Mesenteric fat pad (tissue), 1 donor: Measurements from ENCODE around the gene NIPSNAP3A. TPM values are rescaled to one million over a fixed set of nuclear protein-coding genes. Genes with fewer than 3 reads are reported as not detected.
A peak's percentile ranks its signal among the peaks of the same experiment; 100 is the strongest.
"Not testable (repeated sequence)": the region's sequence is repeated elsewhere in the genome, so short reads cannot be mapped to it uniquely, and the experiment has no call there.

ENCODE experiments used
- DNase-seq: peaks from one replicate; pipeline ENCODE4 v3.0.0-alpha.2; 2020; ENCODE audit warnings: low spot score
- long read RNA-seq: library from polyadenylated mRNA; unstranded; transcript quantifications from one replicate; pipeline ENCODE4 v2.0.0, GENCODE V29; 2020
- total RNA-seq: library from RNA; stranded (reverse); fragmentation: NEBNext Ultra II Directional; extraction: Animal tissue kit (Norgen Biotek cat#: 25700); gene quantifications from one replicate; pipeline ENCODE4 v1.2.1, GENCODE V29; 2021
- donor health status: DM: yes; HTN: yes; CAD: no.

Gene NIPSNAP3A
- total RNA-seq, result 25.1 TPM
- long read RNA-seq, transcript NIPSNAP3A-201 (6 exons, 1,633 nt), result major isoform, 102 of 122 reads
- long read RNA-seq, partial matches to known transcripts, result 16 of 122 reads
- long read RNA-seq, other reads (novel, unspliced or antisense), result 4 of 122 reads

DNA sequence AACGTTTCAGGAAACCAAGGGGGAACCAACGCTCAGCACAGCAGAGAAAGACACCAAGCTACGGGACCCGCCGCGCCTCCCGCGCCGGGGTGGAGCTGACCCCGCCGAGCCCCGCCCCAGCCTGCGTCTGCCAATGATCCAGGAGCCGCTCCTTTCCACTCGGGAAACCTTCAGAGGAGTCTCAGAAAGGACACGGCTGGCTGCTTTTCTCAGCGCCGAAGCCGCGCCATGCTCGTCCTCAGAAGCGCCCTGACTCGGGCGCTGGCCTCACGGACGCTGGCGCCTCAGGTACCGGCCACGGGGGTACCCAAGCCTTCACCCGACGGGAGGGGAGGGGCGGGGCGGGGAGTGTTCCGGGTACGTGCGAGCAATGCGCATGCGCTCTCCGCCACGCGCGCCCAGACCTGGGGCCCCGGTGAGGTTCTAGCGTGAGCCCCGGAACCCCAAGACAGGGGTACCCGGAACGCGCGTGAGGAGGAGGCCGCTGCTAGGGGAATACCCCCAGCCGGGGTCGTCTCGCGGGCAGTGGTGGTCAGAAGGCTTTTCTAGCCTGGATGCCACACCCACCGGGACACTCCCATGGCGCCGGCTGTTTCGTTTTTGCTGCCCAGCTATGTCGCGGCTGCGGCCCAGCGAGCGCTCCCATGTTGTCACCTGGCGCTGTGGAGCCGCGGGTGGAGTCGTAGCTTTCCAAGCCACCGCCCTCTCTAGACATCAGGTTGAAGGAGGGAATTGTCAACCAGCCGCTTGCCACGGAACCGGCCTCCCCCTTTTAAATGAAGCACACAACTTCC, at the start of gene NIPSNAP3A:
Gene NIPSNAP3A (plus strand): TSS at position 119 of the 794 bp plus-strand sequence. CDS start 110 bp downstream, at position 229.
- peak; percentile 95 for DNase-seq

DNA sequence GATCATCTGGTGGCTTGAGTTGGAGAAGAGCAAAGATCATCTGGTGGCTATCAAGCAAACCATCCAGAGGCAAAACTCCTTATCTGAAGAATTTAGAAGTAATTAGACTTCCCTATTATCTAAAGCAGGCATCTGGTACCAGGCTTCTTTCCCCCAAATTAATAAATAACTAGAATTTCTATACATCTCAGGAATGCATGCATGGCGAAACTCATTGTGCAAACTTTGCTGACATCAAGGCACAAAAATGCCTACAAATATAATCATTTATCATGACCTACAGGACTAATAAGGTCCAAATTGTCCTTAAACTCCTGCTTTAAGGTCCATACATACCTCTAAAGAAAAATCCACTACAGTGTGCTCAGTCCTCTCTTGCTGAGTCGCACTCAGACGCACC, 47.2 kb upstream of the NIPSNAP3A start:
- no peak for DNase-seq

DNA sequence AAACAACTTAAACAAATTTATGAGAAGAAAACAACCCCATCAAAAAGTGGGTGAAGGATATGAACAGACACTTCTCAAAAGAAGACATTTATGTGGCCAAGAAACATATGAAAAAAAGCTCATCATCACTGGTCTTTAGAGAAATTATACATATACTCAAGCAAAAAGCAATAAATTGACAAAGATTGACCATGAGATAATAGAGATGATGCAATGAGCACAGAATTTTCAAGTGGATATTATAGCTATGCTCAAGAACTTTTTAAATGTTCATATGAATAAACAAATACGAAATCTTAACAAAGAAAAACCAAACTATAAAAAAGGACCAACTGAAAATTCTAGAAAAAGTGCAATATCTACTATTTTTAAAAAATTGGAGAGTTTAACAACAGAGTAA, 38.7 kb upstream of the NIPSNAP3A start:
- DNase-seq, result not testable (repeated sequence)

DNA sequence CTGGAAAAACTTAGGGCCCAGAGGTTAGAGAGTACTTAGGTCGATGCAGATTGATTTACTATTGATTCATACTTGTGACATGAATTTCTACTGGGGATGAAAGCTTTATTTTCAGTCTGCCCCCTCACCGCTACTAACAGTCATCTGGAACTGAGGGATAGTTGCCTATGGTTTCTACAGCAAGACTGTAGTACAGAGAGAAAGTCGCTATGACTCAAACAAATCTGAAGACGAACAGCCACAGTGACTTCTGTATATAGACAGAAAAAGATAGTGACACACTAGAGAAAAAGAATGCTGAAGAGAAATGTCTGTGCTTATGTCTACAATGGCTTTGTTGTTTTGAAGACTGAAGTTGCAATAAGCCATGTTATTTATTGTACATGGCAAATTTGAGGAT, 35.9 kb upstream of the NIPSNAP3A start:
- no peak for DNase-seq

DNA sequence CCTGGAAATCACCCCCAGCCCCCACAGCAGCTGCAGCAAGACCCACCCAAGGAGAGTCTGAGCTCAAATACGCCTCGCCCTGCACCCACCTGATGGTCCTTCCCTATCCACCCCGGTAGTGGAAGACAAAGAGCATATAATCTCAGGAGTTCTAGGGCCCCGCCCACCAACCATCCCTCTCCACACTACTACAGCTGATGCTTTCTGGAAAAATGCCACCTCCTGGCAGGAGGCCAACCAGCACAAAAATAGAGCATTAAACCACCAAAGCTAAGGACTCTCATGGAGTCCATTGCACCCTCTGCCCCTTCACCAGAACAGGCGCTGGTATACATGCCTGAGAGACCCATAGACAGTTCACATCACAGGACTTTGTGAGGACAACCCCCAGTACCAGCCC, 22.5 kb upstream of the NIPSNAP3A start:
- no peak for DNase-seq

DNA sequence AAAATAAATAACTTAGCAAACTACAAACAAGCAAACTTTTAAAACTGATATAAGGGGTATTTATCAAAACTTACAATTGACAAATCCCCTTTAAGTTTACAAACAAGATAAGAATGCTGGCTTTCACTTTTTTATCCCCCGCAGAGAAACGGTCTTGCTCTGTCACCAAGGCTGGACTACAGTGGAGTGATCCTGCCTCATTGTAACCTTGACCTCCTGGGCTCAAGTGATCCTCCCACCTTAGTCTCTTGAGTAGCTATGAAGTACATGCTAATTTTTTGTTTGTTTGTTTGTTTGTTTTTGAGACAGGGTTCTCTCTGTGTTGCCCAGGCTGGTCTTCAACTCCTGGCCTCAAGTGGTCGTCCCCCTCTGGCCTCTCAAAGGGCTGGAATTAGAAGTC, 9.0 kb upstream of the NIPSNAP3A start:
- no peak for DNase-seq

DNA sequence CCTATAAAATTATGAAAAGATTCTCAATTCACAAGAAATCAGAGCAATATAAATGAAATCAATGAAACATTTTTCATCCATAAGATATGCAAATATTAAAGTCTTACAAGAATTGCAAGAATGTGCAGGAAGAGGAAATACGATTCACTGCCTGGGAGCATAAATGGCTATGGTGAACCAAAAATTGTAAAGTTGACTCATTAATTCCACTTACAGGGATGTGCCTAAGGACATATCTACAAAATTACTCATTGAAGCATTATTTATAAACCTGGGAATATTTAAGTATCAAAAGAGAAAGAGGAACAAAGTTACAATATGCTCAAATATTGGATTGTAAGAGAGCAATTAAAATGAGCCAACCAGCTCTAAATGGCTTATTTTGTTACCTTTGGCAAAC, 6.9 kb upstream of the NIPSNAP3A start:
- no peak for DNase-seq

DNA sequence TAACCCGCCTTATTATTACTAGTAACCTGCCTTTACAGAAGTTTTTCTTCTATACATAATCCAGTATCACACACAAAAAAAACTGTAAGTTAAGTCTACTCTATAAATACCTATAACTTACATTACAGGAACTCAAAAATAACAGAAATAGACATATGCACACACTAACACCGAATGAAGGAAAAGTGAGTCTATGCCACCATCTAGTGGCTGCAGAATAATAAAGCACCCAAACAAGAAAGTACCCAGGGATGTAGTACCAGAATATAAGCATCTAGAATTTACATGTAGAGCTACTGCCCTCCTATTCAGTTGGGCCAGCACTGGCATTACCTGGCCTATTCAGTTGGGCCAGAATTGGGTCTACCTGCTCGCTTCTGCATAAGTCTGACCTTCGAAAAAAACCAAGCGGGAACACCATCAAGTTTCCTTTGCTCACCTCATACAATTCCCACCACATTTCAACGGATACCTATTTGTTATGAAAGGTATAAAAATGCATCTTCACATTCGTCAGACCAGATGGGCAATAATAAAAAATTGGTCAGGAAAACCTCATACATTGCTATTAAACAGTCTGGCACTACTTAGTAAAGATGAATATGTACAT, 4.0 kb upstream of the NIPSNAP3A start:
- DNase-seq, result no peak

DNA sequence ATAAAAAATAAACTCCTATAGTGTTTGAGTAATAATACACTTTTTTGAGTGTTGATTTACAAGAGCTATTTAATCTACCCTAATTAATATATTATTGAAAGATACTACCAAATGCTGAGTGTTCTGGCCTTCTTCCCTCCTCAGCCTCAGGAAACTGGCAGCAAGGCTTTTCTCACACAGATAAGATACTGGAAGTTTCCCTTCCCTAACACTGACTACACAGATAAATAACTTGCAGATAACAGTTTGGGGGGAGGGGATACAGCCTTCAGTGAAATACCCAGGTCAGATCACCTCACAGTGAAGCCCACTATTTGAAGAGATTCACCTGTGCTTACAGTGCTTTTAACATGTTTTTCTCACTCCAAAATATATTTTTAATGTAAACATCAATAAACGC, 1.6 kb upstream of the NIPSNAP3A start:
- no peak for DNase-seq

DNA sequence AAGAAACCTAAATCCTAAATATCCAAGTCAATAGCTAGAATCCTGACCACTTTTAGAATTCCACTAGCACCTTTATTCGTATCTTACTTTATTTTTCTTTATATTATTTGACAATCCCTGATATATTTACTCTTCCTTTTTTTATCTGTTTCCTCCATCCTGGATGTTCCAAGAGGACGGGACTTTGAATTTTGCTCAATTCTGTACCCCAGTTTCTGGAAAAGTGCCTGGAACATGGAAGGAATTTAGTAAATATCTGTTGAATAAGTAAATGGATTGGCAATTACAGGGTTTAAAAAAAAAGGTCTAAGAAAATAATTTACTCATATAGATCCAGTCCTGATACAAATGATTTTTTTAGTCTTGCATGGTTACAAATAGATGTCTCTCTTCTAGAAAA, 1.2 kb upstream of the NIPSNAP3A start:
- DNase-seq, result no peak

DNA sequence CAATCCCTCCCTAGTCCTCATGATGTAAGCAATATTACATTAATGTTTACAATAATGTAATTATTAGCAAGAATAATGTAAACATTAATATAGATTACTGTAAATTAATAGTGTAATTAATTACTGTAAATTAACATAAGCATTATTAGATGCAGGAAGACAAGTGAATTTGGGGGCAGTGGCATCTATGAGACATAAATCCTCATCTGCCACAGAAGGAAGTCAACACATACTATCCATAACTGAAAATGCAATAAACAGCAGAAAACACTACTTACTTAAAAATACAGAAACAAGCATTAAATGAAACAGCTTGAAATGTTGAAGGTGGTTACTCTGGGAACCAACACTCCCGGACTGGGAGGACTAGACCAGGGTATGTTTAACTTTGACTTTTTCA, 685 bp upstream of the NIPSNAP3A start:
- no peak for DNase-seq

DNA sequence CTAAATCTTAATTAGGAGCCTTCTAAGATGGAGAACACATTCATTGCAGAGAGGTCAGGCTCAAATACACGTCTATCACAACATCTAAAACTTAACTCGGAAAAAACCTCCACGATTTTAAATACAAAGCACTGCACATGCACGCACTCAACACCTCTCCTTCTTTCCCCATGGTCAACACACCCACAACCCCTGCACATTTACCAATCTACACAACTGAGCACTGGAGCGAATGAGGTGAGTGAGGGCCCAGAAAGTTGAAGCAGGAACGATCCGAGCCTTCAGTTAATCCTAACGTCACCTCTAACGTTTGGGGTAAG, 278 bp upstream of the NIPSNAP3A start:
- no peak for DNase-seq

DNA sequence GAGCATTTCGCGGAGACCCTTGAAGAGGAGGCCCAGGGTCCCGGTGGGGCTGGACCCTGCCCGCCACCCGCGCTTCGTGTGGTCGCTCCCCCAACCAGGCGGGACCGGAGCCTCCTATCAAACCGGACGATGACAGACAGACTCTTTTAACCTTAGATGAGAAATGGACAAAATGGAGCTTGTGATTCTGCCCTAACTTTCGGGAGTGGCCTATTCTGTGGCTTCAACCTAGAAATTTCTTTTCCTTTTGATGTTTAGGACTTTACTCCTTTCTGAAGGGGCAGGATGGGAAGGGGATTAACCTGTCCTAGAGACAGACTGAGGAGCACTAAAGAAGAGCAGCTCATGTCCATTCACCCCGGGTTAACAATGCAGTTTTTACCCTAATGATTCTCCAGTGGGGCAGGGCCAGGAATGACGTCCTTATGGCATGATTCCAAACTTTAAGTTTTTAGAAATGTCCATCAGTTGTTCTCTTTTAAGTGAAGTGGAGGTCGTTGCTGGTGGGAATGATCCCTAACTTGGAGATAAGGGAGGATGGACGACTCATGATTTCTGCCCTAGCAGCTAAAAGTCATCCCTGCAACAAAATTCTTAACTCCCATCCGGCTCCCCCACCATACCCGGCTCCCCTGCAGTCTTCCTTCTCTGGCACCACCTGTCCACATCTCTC, 1.0 kb downstream of the NIPSNAP3A start:
- DNase-seq, result no peak

DNA sequence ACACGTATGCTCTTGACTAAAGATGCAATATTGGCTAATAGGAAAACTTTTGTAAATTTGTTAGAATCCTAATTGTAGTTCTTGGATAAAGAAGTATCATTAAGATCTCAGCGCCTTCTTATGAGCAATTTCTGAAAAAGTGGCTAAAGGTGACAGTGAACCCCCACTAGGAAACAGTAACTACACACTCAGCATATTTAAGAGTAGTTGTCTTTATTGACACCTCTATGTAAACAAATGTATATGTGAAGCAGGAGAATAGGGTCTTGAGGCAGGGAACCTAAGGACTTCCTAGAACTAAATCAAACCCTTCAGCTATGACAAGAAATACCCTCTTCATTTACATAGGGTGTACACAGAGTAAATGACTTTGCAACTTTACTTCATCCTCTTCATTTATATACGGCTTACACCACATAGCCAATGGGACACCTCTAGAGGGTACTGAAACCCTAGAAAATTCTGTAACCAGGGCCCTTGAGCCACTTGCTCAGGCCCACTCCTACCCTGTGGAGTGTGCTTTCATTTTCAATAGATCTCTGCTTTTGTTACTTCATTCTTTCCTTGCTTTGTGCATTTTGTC, 2.8 kb downstream of the NIPSNAP3A start:
- no peak for DNase-seq

DNA sequence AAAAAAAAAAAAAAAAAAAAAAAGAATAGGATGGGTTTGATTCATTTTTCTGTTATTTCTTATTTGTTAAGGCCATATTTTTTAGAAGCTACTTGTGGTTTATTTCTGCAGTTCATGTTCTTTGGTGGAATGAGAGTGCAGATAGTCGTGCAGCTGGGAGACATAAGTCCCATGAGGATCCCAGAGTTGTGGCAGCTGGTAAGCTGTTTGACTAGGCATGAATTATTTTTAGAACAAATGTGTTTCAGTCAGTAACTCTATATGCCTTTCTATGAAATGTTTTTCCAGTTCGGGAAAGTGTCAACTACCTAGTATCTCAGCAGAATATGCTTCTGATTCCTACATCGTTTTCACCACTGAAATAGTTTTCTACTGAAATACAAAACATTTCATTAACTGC, 11.5 kb downstream of the NIPSNAP3A start:
- DNase-seq, result no peak

DNA sequence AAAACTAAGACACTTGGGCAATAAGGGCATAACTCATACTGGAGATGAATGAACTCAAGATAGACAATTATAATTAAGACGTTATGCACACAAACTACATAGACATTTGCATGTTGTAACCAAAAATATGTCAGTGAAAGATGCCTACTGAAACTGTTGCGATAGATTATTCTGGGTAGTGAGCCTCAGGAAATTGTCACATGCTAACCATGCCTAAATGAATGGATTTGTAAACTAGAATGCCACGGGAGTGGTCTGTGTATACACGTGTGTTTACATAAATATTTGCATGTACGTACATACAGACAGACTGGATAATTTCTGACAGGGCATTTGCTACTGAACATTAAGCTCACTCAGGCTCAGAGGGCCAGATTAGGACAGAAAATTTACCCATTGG, 17.7 kb downstream of the NIPSNAP3A start:
- DNase-seq, result no peak

DNA sequence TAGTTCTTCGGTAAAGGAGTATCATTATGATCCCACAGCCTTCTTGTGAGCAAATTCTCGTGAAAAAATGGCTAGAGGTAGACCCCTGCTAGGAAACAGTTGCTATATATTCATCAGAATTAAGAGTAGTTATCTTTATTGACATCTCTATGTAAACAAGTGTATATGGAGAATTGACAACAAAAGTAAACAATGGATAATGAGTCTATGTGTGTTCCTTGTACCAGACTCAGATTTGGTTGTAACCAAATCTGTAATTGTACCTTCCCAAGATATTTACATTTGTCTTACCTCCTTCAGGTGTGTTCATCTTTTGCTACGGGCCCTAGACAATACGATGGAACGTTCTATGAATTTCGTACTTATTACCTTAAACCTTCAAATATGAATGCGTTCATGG, 18.5 kb downstream of the NIPSNAP3A start:
- DNase-seq, result no peak

DNA sequence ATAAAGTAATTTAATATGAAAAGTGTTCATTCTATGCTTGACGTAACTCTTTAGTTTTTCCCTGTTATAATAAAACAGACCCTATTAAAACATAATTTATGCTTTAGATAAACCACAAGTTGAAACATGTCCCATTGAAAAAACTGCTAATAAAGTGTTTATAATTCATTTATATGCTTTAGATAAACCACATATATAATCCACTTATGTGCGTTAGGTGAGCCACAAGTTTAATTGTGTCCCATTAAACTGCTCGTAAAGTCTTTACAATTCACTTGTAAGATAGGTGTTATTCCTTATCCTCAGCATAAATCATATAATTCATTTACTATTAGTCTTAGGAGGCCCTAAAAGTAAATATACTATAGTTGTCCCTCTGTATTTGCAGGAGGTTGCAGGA, 20.0 kb downstream of the NIPSNAP3A start:
- no peak for DNase-seq

DNA sequence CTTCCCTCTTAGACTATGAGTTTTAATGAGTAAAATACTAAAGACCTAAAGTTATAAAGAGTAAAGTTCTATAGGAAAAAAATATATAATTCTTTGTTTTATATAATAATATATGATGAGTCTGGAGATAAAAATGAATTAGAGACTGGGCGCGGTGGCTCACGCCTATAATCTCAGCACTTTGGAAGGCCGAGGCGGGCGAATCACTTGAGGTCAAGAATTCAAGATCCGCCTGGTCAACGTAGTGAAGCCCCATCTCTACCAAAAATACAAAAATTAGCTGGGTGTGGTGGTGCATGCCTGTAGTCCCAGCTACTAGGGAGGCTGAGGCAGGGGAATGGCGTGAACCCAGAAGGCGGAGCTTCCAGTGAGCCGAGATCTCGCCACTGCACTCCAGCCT, 21.5 kb downstream of the NIPSNAP3A start:
- not testable (repeated sequence) for DNase-seq

DNA sequence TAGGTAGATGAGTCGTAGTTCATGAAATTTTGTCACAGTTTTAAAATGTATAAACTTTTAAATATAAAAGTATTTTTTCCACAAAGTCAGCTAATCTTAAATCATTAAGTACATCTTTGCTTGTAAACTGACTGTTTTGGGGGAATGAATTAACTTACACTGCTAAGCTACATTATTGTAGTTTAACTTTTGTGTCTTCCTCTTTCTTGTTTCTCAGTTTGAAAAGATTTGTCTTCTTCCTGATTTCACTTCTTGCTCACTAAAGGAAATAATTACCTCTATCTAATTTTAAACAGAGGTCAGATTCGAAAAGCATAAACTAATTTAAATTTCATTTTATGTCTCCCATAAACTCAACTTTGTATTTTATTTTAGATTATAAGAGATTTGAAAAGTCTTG, 22.2 kb downstream of the NIPSNAP3A start:
- no peak for DNase-seq

DNA sequence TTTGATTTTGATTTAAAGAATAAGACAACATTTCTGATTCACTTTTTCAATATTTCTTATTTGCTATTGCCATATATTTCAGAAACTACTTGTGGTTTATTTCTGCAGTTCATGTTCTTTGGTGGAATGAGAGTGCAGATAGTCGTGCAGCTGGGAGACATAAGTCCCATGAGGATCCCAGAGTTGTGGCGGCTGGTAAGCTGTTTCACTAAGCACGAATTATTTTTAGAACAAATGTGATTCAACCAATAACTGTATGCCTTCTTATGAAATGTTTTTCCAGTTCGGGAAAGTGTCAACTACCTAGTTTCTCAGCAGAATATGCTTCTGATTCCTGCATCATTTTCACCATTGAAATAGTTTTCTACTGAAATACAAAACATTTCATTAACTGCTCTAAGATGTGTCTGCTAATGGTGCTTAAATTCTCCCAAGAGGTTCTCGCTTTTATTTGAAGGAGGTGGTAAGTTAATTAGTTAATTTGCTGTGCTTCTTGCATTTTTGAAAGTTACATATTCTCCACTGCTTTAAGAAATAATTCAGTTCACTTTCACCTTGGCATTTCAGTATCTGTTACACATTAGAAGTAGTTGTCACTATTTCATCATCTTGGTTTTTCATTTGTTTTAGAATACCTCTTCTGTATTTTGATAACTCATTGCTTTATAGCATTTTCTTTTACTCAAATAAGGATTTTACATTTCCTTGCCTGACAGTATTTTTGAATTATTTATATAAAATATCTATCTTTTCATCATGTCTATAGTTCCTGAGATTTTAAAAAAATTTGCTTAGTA, 25.4 kb downstream of the NIPSNAP3A start:
- DNase-seq, result no peak
